ENCODE results near the gene RNF169. TPM values are rescaled to one million over a fixed set of nuclear protein-coding genes. Genes with fewer than 3 reads are reported as not detected.

RNF169 gene
- total RNA-seq, 1 experiment from 2014 or later: 13.0 TPM

- Mint-ChIP-seq H3K4me1 (0 out of 4 replicates have a peak, but pooled peaks cover 0 to 4% of the 10 kb centered on the region in 2 experiments), H3K27ac (no peak overlapping the region), H3K4me3 (no peak overlapping the region), H3K9me3 (peaks cover 60 to 63% of the 10 kb centered on the region in 2 experiments), H3K27me3 (ENCODE audit: low read depth) (no peaks in the 10 kb centered on the region), H3K36me3 (ENCODE audit: insufficient read depth in 1 of 3, low read depth in 3 of 3) (peaks cover 85 to 96% (median 94%) of the 10 kb centered on the region in 3 experiments)
- Histone ChIP-seq H2AFZ (ENCODE audit: low read length) (no peak overlapping the region), H3K4me2 (ENCODE audit: insufficient read depth, insufficient read length, low read length) (no peak overlapping the region), H3K18ac (ENCODE audit: insufficient read length, low read depth, low read length) (no peak overlapping the region), H4K8ac (replicated peaks; ENCODE audit: insufficient read length, low read depth, low read length) (no peak overlapping the region), H4K20me1 (ENCODE audit: control insufficient read depth, insufficient read depth, insufficient read length) (no peaks in the 10 kb centered on the region), H3K27me3 (ENCODE audit: insufficient read depth, low read length) (no peaks in the 10 kb centered on the region; the same call in 1 of the 2 replicates), H3K9me3 (ENCODE audit: control insufficient read depth, low read depth, low read length) (peaks cover 44% of the 10 kb centered on the region), H2AK5ac (ENCODE audit: insufficient read length, low read length) (no peak overlapping the region), H2BK120ac (ENCODE audit: low read depth, low read length, poor library complexity, severe bottlenecking) (no peak overlapping the region), H2BK5ac (ENCODE audit: insufficient read length, low read length) (no peak overlapping the region), H3K27ac (ENCODE audit: insufficient read length, low read depth, low read length) (no peak overlapping the region), H3K23me2 (ENCODE audit: insufficient read length, low read depth, low read length, poor library complexity, severe bottlenecking) (no peaks in the 10 kb centered on the region), H3K4me1 (ENCODE audit: insufficient read depth, low read length) (no peaks in the 10 kb centered on the region), H3K79me2 (ENCODE audit: insufficient read depth, low read length) (no peaks in the 10 kb centered on the region), H2BK15ac (ENCODE audit: low read depth, low read length) (no peak overlapping the region), H2BK12ac (ENCODE audit: insufficient read length, low read depth, low read length) (no peak overlapping the region), H3K9ac (ENCODE audit: extremely low read depth, insufficient read length, low read length) (no peak overlapping the region), H2BK20ac (ENCODE audit: low read depth, low read length, poor library complexity, severe bottlenecking) (no peak overlapping the region), H3T11ph (ENCODE audit: low read length) (no peak overlapping the region), H3K14ac (ENCODE audit: insufficient read depth, low read length) (no peak overlapping the region), H4K91ac (ENCODE audit: insufficient read length, low read depth, low read length) (no peak overlapping the region), H3K56ac (ENCODE audit: insufficient read length, low read depth, low read length) (no peak overlapping the region), H4K5ac (ENCODE audit: insufficient read length, low read depth, low read length) (no peak overlapping the region), H3K23ac (ENCODE audit: insufficient read length, low read depth, low read length) (no peak overlapping the region), H3K4ac (ENCODE audit: low read depth, low read length) (no peak overlapping the region), H3K79me1 (ENCODE audit: insufficient read depth, low read depth, low read length, poor library complexity, severe bottlenecking) (no peaks in the 10 kb centered on the region)
- no CpG with 5 or more reads among the region's 2 CpGs for WGBS (ENCODE audit: extremely low coverage, insufficient read length, low lambda C conversion rate)
- TF ChIP-seq, protein P1, sequence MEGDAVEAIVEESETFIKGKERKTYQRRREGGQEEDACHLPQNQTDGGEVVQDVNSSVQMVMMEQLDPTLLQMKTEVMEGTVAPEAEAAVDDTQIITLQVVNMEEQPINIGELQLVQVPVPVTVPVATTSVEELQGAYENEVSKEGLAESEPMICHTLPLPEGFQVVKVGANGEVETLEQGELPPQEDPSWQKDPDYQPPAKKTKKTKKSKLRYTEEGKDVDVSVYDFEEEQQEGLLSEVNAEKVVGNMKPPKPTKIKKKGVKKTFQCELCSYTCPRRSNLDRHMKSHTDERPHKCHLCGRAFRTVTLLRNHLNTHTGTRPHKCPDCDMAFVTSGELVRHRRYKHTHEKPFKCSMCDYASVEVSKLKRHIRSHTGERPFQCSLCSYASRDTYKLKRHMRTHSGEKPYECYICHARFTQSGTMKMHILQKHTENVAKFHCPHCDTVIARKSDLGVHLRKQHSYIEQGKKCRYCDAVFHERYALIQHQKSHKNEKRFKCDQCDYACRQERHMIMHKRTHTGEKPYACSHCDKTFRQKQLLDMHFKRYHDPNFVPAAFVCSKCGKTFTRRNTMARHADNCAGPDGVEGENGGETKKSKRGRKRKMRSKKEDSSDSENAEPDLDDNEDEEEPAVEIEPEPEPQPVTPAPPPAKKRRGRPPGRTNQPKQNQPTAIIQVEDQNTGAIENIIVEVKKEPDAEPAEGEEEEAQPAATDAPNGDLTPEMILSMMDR (conservative IDR thresholded peaks at IDR 0.05): no peak
- no peak for DNase-seq
These were observed 114.8 kb downstream of the RNF169 start for GRCh38 chr11:74863410-74863809.

All from H9 (cell line).